Liver (tissue), 9 donors: Measurements from ENCODE around the gene ASAP2. TPM values are rescaled to one million over a fixed set of nuclear protein-coding genes. Genes with fewer than 3 reads are reported as not detected.

Experiments used
- DNase-seq: peaks from one replicate; pipeline ENCODE4 v3.0.0-alpha.2; 2017; ENCODE audit warnings: low spot score
- H3K27ac ChIP-seq, 2 donors: one replicate each; pipeline ENCODE4 v1.7.0; 2013; ENCODE audit warnings: inconsistent platforms in 2 of 2, low read length in 2 of 2, control low read depth in 1 of 2, low read depth in 1 of 2, mild to moderate bottlenecking in 1 of 2
- H3K27me3 ChIP-seq, 4 donors: one replicate each; pipeline versions ENCODE4 v1.6.1 to v1.7.0; 2013; ENCODE audit warnings: low read length in 3 of 4, inconsistent platforms in 1 of 4, mild to moderate bottlenecking in 1 of 4, moderate library complexity in 1 of 4; ENCODE audit not compliant: control insufficient read depth in 4 of 4, insufficient read depth in 4 of 4
- H3K36me3 ChIP-seq, 4 donors: one replicate each; pipeline versions ENCODE4 v1.6.1 to v1.7.0; 2013; ENCODE audit warnings: low read length in 3 of 4, mild to moderate bottlenecking in 3 of 4, low read depth in 1 of 4, moderate library complexity in 1 of 4; ENCODE audit not compliant: control insufficient read depth in 4 of 4, insufficient read depth in 3 of 4
- H3K4me1 ChIP-seq, 4 donors: one replicate each; pipeline versions ENCODE4 v1.6.1 to v1.7.0; 2013; ENCODE audit warnings: low read length in 3 of 4, mild to moderate bottlenecking in 3 of 4, moderate library complexity in 1 of 4; ENCODE audit not compliant: control insufficient read depth in 4 of 4, insufficient read depth in 4 of 4
- H3K4me3 ChIP-seq, 3 donors: one replicate each; pipeline versions ENCODE4 v1.6.1 to v1.7.0; 2013; ENCODE audit warnings: low read length in 3 of 3, control low read depth in 1 of 3, low read depth in 1 of 3, mild to moderate bottlenecking in 1 of 3
- H3K9ac ChIP-seq, 2 donors: one replicate each; pipeline ENCODE4 v1.7.0; 2013; ENCODE audit warnings: low read length in 2 of 2, mild to moderate bottlenecking in 2 of 2, moderate library complexity in 2 of 2, control low read depth in 1 of 2, low read depth in 1 of 2
- H3K9me3 ChIP-seq, 4 donors: one replicate each; pipeline versions ENCODE4 v1.6.1 to v1.7.0; 2013; ENCODE audit warnings: low read length in 3 of 4; ENCODE audit not compliant: control insufficient read depth in 4 of 4
- EGR1 ChIP-seq, 2 donors: IDR thresholded peaks; 2 replicates each; pipeline ENCODE4 v1.6.1; 2016 to 2018; ENCODE audit warnings: antibody characterized with exemption in 2 of 2, low read depth in 2 of 2
- FOXA2 ChIP-seq: IDR thresholded peaks from 2 replicates; pipeline ENCODE4 v1.6.1; 2016; ENCODE audit warnings: antibody characterized with exemption
- GABPA ChIP-seq, 2 donors: IDR thresholded peaks in 1 of 2; conservative IDR thresholded peaks in 1 of 2; 2 replicates each; pipeline ENCODE4 v1.6.1; 2016; ENCODE audit warnings: antibody characterized with exemption in 2 of 2, mild to moderate bottlenecking in 1 of 2, moderate library complexity in 1 of 2
- HNF4A ChIP-seq, 2 donors: conservative IDR thresholded peaks; 2 replicates each; pipeline ENCODE4 v1.6.1; 2016; ENCODE audit warnings: antibody characterized with exemption in 2 of 2, mild to moderate bottlenecking in 2 of 2
- HNF4G ChIP-seq: IDR thresholded peaks from 2 replicates; pipeline ENCODE4 v1.6.1; 2016; ENCODE audit warnings: antibody characterized with exemption
- JUND ChIP-seq, 2 donors: IDR thresholded peaks; 2 replicates each; pipeline ENCODE4 v1.6.1; 2016; ENCODE audit warnings: antibody characterized with exemption in 2 of 2
- NR2F2 ChIP-seq: IDR thresholded peaks from 2 replicates; pipeline ENCODE4 v1.6.1; 2016; ENCODE audit warnings: antibody characterized with exemption
- RAD21 ChIP-seq, 2 donors: IDR thresholded peaks; 2 replicates each; pipeline ENCODE4 v1.6.1; 2016; ENCODE audit warnings: antibody characterized with exemption in 2 of 2, mild to moderate bottlenecking in 2 of 2
- RXRA ChIP-seq, 2 donors: IDR thresholded peaks; 2 replicates each; pipeline ENCODE4 v1.6.1; 2017 to 2018; ENCODE audit warnings: antibody characterized with exemption in 2 of 2, mild to moderate bottlenecking in 1 of 2
- SP1 ChIP-seq: IDR thresholded peaks from 2 replicates; pipeline ENCODE4 v1.6.1; 2018; ENCODE audit warnings: antibody characterized with exemption, mild to moderate bottlenecking
- TAF1 ChIP-seq: conservative IDR thresholded peaks from 2 replicates; pipeline ENCODE4 v1.6.1; 2016; ENCODE audit warnings: antibody characterized with exemption, mild to moderate bottlenecking
- YY1 ChIP-seq: IDR thresholded peaks from 2 replicates; pipeline ENCODE4 v1.6.1; 2016; ENCODE audit warnings: antibody characterized with exemption, mild to moderate bottlenecking
- WGBS: extraction: QIAGEN DNeasy Blood & Tissue Kit; methylation state at CpG from one replicate; pipeline ENCODE4 v1.1.7; 2013; 5-methylcytosine and 5-hydroxymethylcytosine counted together
- polyA plus RNA-seq, 2 donors: library from polyadenylated mRNA; stranded (reverse) in 1 of 2; unstranded in 1 of 2; fragments of 200-250 nt in 1 of 2; fragments of >200 nt in 1 of 2; fragmentation: Nextera tagmentation in 1 of 2; extraction: Ambion mirVana in 1 of 2; gene quantifications; one replicate each; pipeline versions ENCODE4 v1.2.1 to v1.2.3, GENCODE V29; 2013 to 2015
- total RNA-seq, 2 donors: library from RNA; depleted of rRNA; stranded (reverse); fragments of >200 nt; gene quantifications; one replicate each; pipeline ENCODE4 v1.2.3, GENCODE V29; 2014
- TF ChIP-seq, protein P1 (sequence below): fragments of 150-350 bp; IDR thresholded peaks from 2 replicates; pipeline ENCODE4 v1.5.1; 2017; ENCODE audit warnings: improper control_type of control experiment, low read depth, low read length; ENCODE audit not compliant: missing input control
- TF ChIP-seq, protein P2 (sequence below): IDR thresholded peaks from 2 replicates; pipeline ENCODE4 v1.6.1; 2016; ENCODE audit warnings: antibody characterized with exemption
- TF ChIP-seq, protein P3 (sequence below): IDR thresholded peaks from 2 replicates; pipeline ENCODE4 v1.6.1; 2016; ENCODE audit warnings: antibody characterized with exemption
- TF ChIP-seq, protein P4 (sequence below): IDR thresholded peaks from 2 replicates; pipeline ENCODE4 v1.6.1; 2016; ENCODE audit warnings: antibody characterized with exemption, mild to moderate bottlenecking
- donor health status: healthy.
- donor health status: healthy.
- donor health status: healthy.
- donor health status: healthy.
- donor health status: healthy.

Gene ASAP2
- total and polyA plus RNA-seq, 4 donors: 0.36 to 5.9 (median 2.6) TPM

DNA sequence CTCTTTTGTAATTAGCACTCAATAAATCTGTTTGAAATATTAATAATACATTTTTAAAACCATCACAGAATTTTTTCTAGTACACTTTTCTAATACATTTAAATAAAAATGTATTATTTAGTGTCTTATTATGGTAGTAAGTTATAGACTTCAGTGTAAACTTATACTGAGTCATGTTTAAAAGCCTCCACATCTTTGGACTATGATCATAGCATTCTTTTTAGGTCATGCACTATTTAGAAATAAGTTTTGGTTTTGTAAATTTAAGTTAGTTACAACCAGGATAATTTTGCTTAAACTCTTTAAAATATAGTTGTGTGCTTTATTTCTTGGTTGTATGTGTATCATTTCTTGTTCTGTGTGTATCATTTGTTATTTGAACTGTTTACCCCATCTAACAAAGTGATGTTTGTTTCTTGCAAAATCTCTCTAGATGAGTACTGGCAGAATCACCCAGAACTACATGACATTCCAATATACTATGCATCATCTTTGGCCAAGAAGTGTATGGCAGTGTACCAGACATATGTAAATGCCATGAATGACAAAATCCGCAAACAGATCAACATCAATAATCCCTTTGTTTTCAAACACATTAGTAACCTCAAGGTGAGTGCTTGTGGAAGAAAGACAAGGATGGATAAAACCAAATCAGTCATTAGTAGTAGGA, 233.6 kb downstream of the ASAP2 start (continued):
- TF ChIP-seq, protein P1, sequence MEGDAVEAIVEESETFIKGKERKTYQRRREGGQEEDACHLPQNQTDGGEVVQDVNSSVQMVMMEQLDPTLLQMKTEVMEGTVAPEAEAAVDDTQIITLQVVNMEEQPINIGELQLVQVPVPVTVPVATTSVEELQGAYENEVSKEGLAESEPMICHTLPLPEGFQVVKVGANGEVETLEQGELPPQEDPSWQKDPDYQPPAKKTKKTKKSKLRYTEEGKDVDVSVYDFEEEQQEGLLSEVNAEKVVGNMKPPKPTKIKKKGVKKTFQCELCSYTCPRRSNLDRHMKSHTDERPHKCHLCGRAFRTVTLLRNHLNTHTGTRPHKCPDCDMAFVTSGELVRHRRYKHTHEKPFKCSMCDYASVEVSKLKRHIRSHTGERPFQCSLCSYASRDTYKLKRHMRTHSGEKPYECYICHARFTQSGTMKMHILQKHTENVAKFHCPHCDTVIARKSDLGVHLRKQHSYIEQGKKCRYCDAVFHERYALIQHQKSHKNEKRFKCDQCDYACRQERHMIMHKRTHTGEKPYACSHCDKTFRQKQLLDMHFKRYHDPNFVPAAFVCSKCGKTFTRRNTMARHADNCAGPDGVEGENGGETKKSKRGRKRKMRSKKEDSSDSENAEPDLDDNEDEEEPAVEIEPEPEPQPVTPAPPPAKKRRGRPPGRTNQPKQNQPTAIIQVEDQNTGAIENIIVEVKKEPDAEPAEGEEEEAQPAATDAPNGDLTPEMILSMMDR: no peak
- TF ChIP-seq RXRA (IDR thresholded peaks at IDR 0.05) (no peak), EGR1 (IDR thresholded peaks at IDR 0.05; ENCODE audit: low read depth in 2 of 2) (no peak), RAD21 (IDR thresholded peaks at IDR 0.05) (no peak), FOXA2 (no peak)
- TF ChIP-seq, protein P2, sequence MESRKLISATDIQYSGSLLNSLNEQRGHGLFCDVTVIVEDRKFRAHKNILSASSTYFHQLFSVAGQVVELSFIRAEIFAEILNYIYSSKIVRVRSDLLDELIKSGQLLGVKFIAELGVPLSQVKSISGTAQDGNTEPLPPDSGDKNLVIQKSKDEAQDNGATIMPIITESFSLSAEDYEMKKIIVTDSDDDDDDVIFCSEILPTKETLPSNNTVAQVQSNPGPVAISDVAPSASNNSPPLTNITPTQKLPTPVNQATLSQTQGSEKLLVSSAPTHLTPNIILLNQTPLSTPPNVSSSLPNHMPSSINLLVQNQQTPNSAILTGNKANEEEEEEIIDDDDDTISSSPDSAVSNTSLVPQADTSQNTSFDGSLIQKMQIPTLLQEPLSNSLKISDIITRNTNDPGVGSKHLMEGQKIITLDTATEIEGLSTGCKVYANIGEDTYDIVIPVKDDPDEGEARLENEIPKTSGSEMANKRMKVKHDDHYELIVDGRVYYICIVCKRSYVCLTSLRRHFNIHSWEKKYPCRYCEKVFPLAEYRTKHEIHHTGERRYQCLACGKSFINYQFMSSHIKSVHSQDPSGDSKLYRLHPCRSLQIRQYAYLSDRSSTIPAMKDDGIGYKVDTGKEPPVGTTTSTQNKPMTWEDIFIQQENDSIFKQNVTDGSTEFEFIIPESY: no peak
- TF ChIP-seq, protein P3, sequence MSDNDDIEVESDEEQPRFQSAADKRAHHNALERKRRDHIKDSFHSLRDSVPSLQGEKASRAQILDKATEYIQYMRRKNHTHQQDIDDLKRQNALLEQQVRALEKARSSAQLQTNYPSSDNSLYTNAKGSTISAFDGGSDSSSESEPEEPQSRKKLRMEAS: no peak

DNA sequence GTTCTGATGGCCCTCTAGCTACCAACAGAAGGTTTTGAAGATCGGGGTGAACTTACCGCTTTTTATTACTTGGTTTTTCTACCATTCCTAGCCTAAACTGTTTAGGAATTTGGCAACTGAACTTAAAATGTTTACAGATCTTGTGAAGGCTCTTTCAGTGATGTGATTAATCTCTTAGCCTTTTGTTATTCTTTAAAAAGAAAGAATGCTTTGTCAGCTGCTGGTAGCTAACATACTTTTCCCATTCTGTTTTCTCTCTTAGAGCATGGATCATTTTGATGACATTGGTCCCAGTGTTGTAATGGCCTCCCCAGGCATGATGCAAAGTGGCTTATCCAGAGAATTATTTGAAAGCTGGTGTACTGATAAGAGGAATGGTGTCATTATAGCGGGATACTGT, 234.9 kb downstream of the ASAP2 start:
- Histone ChIP-seq H3K9me3 (no peaks in the 10 kb centered on the region), H3K4me1 (no peaks in the 10 kb centered on the region), H3K27me3 (no peaks in the 10 kb centered on the region), H3K4me3 (no peak overlapping the region), H3K36me3 (peaks cover 15 to 52% (median 43%) of the 10 kb centered on the region in 4 donors), H3K27ac (no peak overlapping the region), H3K9ac (no peak overlapping the region)
- DNase-seq: no peak
- TF ChIP-seq HNF4A (conservative IDR thresholded peaks at IDR 0.05) (no peak), GABPA (IDR thresholded peaks at IDR 0.05 in 1 of 2, conservative IDR thresholded peaks at IDR 0.05 in 1 of 2) (no peak), HNF4G (no peak)
- TF ChIP-seq, protein P1: no peak
- 77% methylated on average over 3 of the region's 3 CpGs for WGBS

DNA sequence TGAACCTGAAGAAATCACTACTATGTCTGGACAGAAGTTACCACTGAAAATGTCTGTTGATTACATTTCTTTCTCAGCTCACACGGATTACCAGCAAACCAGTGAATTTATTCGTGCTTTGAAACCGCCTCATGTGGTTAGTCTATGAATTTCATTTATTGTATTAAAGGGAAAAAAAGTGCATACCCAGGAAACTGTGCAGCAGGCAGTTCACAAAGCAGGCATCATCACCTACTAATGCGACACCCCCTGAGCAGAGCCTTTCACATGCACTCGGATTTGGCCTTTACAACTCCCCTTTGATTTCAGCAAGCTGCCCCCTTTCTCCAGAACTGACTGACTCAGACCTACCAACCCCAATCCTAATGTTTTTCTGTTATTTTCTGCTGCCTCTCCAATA, 236.9 kb downstream of the ASAP2 start:
- DNase-seq: no peak
- Histone ChIP-seq H3K27ac (no peak overlapping the region), H3K4me3 (no peak overlapping the region), H3K27me3 (no peaks in the 10 kb centered on the region), H3K36me3 (peaks cover 14 to 48% (median 37%) of the 10 kb centered on the region in 4 donors), H3K4me1 (no peaks in the 10 kb centered on the region), H3K9ac (no peak overlapping the region), H3K9me3 (no peaks in the 10 kb centered on the region)
- WGBS: 94% methylated on average over 5 of the region's 5 CpGs
- no peak for TF ChIP-seq SP1
- TF ChIP-seq, protein P2: no peak
- TF ChIP-seq, protein P3: no peak
- TF ChIP-seq YY1: no peak
- TF ChIP-seq, protein P4, sequence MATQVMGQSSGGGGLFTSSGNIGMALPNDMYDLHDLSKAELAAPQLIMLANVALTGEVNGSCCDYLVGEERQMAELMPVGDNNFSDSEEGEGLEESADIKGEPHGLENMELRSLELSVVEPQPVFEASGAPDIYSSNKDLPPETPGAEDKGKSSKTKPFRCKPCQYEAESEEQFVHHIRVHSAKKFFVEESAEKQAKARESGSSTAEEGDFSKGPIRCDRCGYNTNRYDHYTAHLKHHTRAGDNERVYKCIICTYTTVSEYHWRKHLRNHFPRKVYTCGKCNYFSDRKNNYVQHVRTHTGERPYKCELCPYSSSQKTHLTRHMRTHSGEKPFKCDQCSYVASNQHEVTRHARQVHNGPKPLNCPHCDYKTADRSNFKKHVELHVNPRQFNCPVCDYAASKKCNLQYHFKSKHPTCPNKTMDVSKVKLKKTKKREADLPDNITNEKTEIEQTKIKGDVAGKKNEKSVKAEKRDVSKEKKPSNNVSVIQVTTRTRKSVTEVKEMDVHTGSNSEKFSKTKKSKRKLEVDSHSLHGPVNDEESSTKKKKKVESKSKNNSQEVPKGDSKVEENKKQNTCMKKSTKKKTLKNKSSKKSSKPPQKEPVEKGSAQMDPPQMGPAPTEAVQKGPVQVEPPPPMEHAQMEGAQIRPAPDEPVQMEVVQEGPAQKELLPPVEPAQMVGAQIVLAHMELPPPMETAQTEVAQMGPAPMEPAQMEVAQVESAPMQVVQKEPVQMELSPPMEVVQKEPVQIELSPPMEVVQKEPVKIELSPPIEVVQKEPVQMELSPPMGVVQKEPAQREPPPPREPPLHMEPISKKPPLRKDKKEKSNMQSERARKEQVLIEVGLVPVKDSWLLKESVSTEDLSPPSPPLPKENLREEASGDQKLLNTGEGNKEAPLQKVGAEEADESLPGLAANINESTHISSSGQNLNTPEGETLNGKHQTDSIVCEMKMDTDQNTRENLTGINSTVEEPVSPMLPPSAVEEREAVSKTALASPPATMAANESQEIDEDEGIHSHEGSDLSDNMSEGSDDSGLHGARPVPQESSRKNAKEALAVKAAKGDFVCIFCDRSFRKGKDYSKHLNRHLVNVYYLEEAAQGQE: no peak
- no peak for TF ChIP-seq JUND (IDR thresholded peaks at IDR 0.05)
- TF ChIP-seq NR2F2: no peak
- TF ChIP-seq EGR1 (IDR thresholded peaks at IDR 0.05; ENCODE audit: low read depth in 2 of 2): no peak
- no peak for TF ChIP-seq RXRA (IDR thresholded peaks at IDR 0.05)
- no peak for TF ChIP-seq FOXA2
- TF ChIP-seq TAF1: no peak
